GM21390 (cell line): ENCODE data around the gene PGBD2.
"Not testable (repeated sequence)": the region's sequence is repeated elsewhere in the genome, so short reads cannot be mapped to it uniquely, and the experiment has no call there.

Source experiments
- ATAC-seq: cut with Tn5 transposase; IDR thresholded peaks from one replicate; pipeline ENCODE4 v1.9.1; 2021; ENCODE audit not compliant: unreplicated experiment

Gene PGBD2

DNA sequence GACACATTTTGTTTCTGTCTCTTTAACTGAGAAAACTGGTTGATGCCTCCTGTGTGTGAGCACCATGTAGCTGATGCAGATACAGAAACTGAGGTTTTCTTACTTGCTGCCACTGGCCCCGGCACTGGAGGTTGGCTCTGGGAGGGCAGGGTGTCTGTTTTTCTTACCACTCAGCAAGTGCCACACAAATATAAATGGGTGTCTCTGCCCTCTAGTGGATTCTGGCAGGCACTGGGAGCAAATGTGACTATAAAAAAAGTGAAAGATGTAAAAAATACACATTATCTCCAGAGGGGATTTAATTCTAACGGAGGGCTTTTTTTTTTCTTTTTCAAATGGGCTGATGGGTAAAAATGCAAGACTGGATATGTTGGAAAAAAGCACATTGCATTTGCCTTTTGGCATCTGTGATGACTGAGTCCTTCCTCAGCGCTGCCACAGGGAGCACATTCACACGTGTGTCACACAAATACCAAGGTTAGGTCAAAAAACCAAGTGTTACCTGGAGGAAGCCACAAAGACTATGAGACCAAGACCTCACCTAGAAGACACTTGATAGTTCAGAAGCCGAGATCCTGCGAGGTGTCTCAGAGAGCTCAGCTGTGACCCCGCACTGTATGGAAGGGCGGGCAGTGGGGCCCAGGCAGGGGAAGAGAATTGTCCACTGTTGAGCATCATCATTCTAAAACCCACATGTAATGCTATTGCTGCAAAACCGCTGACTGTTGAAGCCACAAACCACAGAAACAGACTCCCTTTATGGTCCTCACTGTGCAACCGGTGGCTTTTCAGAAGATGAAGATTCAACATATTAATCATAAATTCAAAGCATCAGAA is 18.9 kb downstream of the PGBD2 start:
- ATAC-seq = peak; percentile 94

DNA sequence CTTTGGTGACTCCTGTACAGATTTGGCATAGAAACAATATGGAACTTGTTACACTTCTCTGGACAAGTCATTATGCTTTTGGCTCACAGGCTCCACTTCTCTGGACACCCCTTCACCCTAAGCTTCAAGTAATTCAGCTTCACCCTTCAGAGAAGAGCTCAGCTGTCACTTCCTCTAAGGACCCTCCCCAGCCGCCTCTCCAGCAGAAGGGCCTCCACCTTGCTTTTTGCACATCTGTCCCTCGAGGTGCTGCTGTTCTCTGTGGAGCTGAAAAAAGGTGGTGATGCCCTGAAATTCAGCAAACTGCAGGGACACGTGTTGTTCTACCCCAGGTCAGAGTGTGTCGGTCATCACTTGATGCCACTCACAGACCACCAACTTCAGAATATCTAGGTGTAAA is 19.8 kb downstream of the PGBD2 start:
- ATAC-seq = not testable (repeated sequence)

GRCh38 chr1:248926401-248927182 is 20.6 kb downstream of the PGBD2 start:
- no peak for ATAC-seq

GRCh38 chr1:248927283-248927682 is 21.2 kb downstream of the PGBD2 start:
- ATAC-seq = not testable (repeated sequence)

DNA sequence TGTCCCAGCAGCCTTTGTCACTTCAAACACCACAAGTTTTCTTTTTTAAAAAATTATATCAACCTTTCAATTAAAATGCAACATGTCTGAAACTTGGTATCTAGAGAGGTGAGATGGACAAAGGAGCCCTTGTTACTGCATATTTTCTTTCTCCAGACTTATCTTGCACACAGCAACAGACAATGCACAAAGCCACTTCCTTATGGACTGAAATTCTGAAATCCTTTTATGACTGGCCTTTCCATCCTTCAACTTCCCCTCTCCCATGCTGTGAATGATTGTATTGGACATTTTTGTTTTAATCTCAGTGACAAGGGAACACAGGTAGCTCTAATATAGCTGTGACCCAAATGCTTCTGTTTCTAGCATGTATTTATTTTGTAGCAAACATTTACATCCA is 22.1 kb downstream of the PGBD2 start:
- not testable (repeated sequence) for ATAC-seq

DNA sequence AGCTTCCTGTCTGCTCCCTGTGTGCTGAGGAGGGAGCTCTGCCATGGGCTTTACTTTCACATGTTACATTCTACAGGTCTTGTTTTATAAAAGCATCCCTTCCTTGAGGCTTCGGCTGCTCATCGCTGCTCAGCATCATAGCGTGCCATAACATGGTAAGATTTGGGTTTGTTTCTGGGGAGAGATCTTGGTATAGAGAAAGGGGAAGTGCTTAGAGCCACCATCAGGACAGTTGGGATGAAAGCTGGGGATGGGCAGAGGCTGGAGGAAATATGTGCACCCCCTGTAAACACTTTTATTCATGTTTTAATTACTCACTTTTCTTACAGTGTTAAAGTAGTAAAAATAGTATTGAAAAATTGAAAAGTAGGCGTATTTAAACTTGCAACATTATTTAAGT is 24.0 kb downstream of the PGBD2 start:
- ATAC-seq = not testable (repeated sequence)

- not testable (repeated sequence) for ATAC-seq
Observed at GRCh38 chr1:248938173-248938809, 32.3 kb downstream of the PGBD2 start.

DNA sequence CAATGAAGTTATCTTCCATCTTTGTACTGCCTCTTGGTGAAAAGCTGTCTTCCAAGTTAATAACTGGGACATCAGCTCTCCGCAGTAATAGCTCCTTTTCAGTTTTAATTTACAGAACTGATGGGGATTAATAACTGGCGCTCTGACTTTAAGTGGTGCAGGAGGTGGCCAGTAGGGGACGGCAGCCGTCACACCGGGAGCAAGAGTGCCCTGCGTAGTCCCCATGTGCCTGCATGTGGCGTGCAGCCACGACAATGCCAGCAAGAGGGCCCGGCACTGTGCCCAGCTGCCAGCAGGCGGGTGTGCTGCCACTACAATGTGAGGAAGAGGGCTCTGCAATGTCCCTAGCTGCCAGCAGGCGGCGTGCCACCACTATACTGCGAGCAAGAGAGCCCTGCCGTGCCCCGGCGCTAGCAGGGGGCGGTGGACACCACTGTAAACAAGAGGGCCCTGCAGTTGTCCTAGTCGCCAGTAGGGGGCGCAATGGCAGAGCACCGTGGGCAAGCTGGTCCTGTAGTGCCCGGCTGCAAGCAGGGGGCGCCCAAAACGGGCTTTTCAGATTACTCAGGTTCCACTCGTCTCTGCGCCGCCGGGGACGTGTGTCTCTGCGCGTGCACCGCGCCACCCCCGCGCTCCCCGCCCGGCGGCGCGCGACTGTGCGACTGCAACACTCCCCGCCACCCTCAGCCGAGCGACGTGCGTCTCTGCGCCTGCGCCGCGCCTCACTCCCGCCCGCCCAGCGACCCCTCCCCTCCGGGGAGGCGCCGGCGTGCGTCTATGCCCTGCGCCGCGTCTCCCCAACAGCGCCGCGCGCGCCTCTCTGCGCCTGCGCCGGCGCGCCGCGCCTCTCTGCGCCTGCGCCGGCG is 38.3 kb downstream of the PGBD2 start:
- not testable (repeated sequence) for ATAC-seq

DNA sequence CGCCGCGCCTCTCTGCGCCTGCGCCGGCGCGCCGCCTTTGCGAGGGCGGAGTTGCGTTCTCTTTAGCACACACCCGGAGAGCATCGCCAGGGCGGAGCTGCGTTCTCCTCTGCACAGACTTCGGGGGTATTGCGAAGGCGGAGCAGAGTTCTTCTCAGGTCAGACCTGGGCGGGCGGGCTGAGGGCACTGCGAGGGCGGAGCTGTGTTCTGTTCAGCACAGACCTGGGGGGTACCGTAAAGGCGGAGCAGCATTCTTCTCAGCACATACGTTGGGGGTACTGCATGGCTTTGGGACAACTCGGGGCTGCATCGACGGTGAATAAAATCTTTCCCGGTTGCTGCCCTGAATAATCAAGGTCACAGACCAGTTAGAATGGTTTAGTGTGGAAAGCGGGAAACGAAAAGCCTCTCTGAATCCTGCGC is 39.0 kb downstream of the PGBD2 start:
- not testable (repeated sequence) for ATAC-seq

DNA sequence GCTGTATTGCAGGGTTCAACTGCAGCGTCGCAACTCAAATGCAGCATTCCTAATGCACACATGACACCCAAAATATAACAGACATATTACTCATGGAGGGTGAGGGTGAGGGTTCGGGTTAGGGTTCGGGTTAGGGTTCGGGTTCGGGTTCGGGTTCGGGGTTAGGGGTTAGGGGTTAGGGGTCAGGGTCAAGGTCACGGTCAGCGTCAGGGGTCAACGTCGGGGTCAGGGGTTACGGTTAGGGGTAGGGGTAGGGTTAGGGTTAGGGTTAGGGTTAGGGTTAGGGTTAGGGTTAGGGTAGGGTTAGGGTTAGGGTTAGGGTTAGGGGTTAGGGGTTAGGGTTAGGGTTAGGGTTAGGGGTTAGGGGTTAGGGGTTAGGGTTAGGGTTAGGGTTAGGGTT is 39.4 kb downstream of the PGBD2 start:
- not testable (repeated sequence) for ATAC-seq

DNA sequence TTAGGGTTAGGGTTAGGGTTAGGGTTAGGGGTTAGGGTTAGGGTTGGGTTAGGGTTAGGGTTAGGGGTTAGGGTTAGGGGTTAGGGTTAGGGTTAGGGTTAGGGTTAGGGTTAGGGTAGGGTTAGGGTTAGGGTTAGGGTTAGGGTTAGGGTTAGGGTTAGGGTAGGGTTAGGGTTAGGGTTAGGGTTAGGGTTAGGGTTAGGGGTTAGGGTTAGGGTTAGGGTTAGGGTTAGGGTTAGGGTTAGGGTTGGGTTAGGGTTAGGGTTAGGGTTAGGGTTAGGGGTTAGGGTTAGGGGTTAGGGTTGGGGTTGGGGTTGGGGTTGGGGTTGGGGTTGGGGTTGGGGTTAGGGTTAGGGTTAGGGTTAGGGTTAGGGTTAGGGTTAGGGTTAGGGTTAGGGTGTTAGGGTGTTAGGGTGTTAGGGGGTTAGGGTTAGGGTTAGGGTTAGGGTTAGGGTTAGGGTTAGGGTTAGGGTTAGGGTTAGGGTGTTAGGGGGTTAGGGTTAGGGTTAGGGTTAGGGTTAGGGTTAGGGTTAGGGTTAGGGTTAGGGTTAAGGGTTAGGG is 39.9 kb downstream of the PGBD2 start:
- ATAC-seq = not testable (repeated sequence)
